Retinal pigment epithelial cell (primary cell): Measurements from ENCODE around the gene OPCML.

Experiments used
- DNase-seq: peaks from one replicate; pipeline ENCODE4 v3.0.0-alpha.2; 2010; ENCODE audit warnings: low read depth
- H3K4me3 ChIP-seq: 2 replicates; pipeline ENCODE4 v1.5.1; 2011; ENCODE audit warnings: mild to moderate bottlenecking, low read length, control low read depth, moderate library complexity
- CTCF ChIP-seq: conservative IDR thresholded peaks from 2 replicates; pipeline ENCODE4 v1.5.1; 2011; ENCODE audit warnings: low read depth, low read length, control low read depth, inconsistent platforms

The OPCML gene

GRCh38 chr11:132961453-132961852 is 570.8 kb downstream of the OPCML start:
- no peak overlapping the region for H3K4me3 ChIP-seq
- no peak for DNase-seq
- no peak for TF ChIP-seq CTCF

GRCh38 chr11:132960273-132961078 is 571.8 kb downstream of the OPCML start:
- DNase-seq = no peak
- no peak overlapping the region for H3K4me3 ChIP-seq

GRCh38 chr11:132959693-132960092 is 572.6 kb downstream of the OPCML start:
- TF ChIP-seq CTCF = no peak
- DNase-seq = no peak
- H3K4me3 ChIP-seq = no peak overlapping the region

More at GRCh38 chr11:132960273-132961078, 571.8 kb downstream of the OPCML start:
- no peak for TF ChIP-seq CTCF

GRCh38 chr11:132957881-132958280 is 574.4 kb downstream of the OPCML start:
- DNase-seq = no peak
- H3K4me3 ChIP-seq = no peak overlapping the region
- TF ChIP-seq CTCF = no peak

GRCh38 chr11:132948252-132948651 is 584.0 kb downstream of the OPCML start:
- TF ChIP-seq CTCF = no peak
- H3K4me3 ChIP-seq = no peak overlapping the region
- no peak for DNase-seq

GRCh38 chr11:132944569-132944944 is 587.7 kb downstream of the OPCML start:
- peak overlapping the region; percentile 19 for H3K4me3 ChIP-seq
- DNase-seq = no peak
- TF ChIP-seq CTCF = no peak
